GM23338 (cell line): ENCODE results near the gene SIM1. TPM values are rescaled to one million over a fixed set of nuclear protein-coding genes. Genes with fewer than 3 reads are reported as not detected.

ENCODE experiments used
- ATAC-seq: fragments of 200-7000 bp; cut with Tn5 transposase; 3 replicates; pipeline ENCODE4 v1.9.1; 2020
- DNase-seq: peaks from one replicate; pipeline ENCODE4 v3.0.0-alpha.2; 2015; ENCODE audit warnings: low spot score
- H2AFZ ChIP-seq: fragments of 200-600 bp; sonication (generic); 2 replicates; pipeline ENCODE4 v1.8.0; 2016; ENCODE audit warnings: antibody characterized with exemption, mild to moderate bottlenecking, moderate library complexity
- H3F3A ChIP-seq: fragments of 200-600 bp; sonication (generic); replicated peaks from 2 replicates; pipeline ENCODE4 v1.8.0; 2017; ENCODE audit warnings: antibody characterized with exemption, mixed run types, low read depth
- H3K27ac ChIP-seq: fragments of 200-600 bp; sonication (generic); 2 replicates; pipeline ENCODE4 v1.6.1; 2016; ENCODE audit warnings: low read depth
- H3K27me3 ChIP-seq: fragments of 200-600 bp; sonication (generic); 2 replicates; pipeline ENCODE4 v1.8.0; 2016; ENCODE audit warnings: mild to moderate bottlenecking, mixed run types, moderate library complexity; ENCODE audit not compliant: insufficient read depth
- H3K36me3 ChIP-seq: fragments of 200-600 bp; sonication (generic); 2 replicates; pipeline ENCODE4 v1.8.0; 2016; ENCODE audit warnings: mild to moderate bottlenecking; ENCODE audit not compliant: insufficient read depth
- H3K4me1 ChIP-seq: fragments of 200-600 bp; sonication (generic); 2 replicates; pipeline ENCODE4 v1.8.0; 2016; ENCODE audit warnings: mild to moderate bottlenecking, moderate library complexity; ENCODE audit not compliant: insufficient read depth
- H3K4me2 ChIP-seq: fragments of 200-600 bp; sonication (generic); 2 replicates; pipeline ENCODE4 v1.7.1; 2017; ENCODE audit warnings: mixed run types
- H3K4me3 ChIP-seq: fragments of 200-600 bp; sonication (generic); 2 replicates; pipeline ENCODE4 v1.6.1; 2016; ENCODE audit warnings: mixed run types
- H3K79me2 ChIP-seq: fragments of 200-600 bp; sonication (generic); replicated peaks from 2 replicates; pipeline ENCODE4 v1.8.0; 2017; ENCODE audit warnings: mild to moderate bottlenecking; ENCODE audit not compliant: insufficient read depth
- H3K9me2 ChIP-seq: fragments of 200-600 bp; sonication (generic); 2 replicates; pipeline ENCODE4 v1.8.0; 2017; ENCODE audit not compliant: insufficient read depth
- H4K20me1 ChIP-seq: fragments of 200-600 bp; sonication (generic); replicated peaks from 2 replicates; pipeline ENCODE4 v1.8.0; 2017; ENCODE audit warnings: mild to moderate bottlenecking; ENCODE audit not compliant: insufficient read depth
- H3K27ac Mint-ChIP-seq: 2 replicates; pipeline ENCODE4 v1.8.0; 2020; ENCODE audit warnings: inconsistent platforms, mild to moderate bottlenecking, moderate library complexity, mixed read lengths
- H3K27me3 Mint-ChIP-seq: 3 replicates; pipeline ENCODE4 v1.8.0; 2022; ENCODE audit warnings: low read depth, mild to moderate bottlenecking, moderate library complexity, mixed read lengths, inconsistent platforms; ENCODE audit not compliant: insufficient read depth, poor library complexity
- H3K36me3 Mint-ChIP-seq: 3 replicates; pipeline ENCODE4 v1.8.0; 2021; ENCODE audit warnings: low read depth, mild to moderate bottlenecking, inconsistent platforms, moderate library complexity, mixed read lengths
- H3K4me1 Mint-ChIP-seq: 3 replicates; pipeline ENCODE4 v1.8.0; 2020; ENCODE audit warnings: mild to moderate bottlenecking, inconsistent platforms, mixed read lengths
- H3K4me3 Mint-ChIP-seq: 3 replicates; pipeline ENCODE4 v1.8.0; 2021; ENCODE audit warnings: moderate library complexity, mild to moderate bottlenecking, inconsistent platforms, mixed read lengths
- H3K9me3 Mint-ChIP-seq: 3 replicates; pipeline ENCODE4 v1.8.0; 2020; ENCODE audit warnings: moderate library complexity, mild to moderate bottlenecking, inconsistent platforms, mixed read lengths
- CREB1 ChIP-seq: fragments of 250-450 bp; sonication (Bioruptor Pico); IDR thresholded peaks from 2 replicates; pipeline ENCODE4 v1.5.0; 2020; ENCODE audit warnings: low read depth, mild to moderate bottlenecking, moderate library complexity
- ETS1 ChIP-seq: IDR thresholded peaks from 2 replicates; pipeline ENCODE4 v1.6.1; 2016; ENCODE audit warnings: antibody characterized with exemption
- EZH2 ChIP-seq: fragments of 200-600 bp; sonication (generic); IDR thresholded peaks from one replicate; pipeline ENCODE4 v1.8.0; 2017; ENCODE audit warnings: antibody characterized with exemption, mild to moderate bottlenecking, low read depth; ENCODE audit not compliant: unreplicated experiment
- NANOG ChIP-seq: IDR thresholded peaks from 2 replicates; pipeline ENCODE4 v1.6.1; 2016; ENCODE audit warnings: antibody characterized with exemption, borderline replicate concordance
- STAT1 ChIP-seq: IDR thresholded peaks from one replicate; pipeline ENCODE4 v1.6.1; 2016; ENCODE audit warnings: antibody characterized with exemption; ENCODE audit not compliant: unreplicated experiment
- ZNF114 ChIP-seq: fragments of 250-450 bp; sonication (Bioruptor Pico); IDR thresholded peaks from 2 replicates; pipeline ENCODE4 v1.5.0; 2020; ENCODE audit warnings: mild to moderate bottlenecking, moderate library complexity
- ZNF331 ChIP-seq: fragments of 250-450 bp; sonication (Bioruptor Pico); IDR thresholded peaks from 2 replicates; pipeline ENCODE4 v1.5.0; 2020; ENCODE audit warnings: low read depth, mild to moderate bottlenecking, moderate library complexity
- polyA plus RNA-seq: library from polyadenylated mRNA; unstranded; fragments of >200 nt; fragmentation: Nextera tagmentation; extraction: Ambion mirVana; gene quantifications from 2 replicates; pipeline ENCODE4 v1.2.1, GENCODE V29; 2016
- total RNA-seq: library from RNA; depleted of rRNA; stranded (reverse); fragments of >200 nt; shearing (Covaris generic); gene quantifications from 2 replicates; pipeline ENCODE4 v1.2.3, GENCODE V29; 2014
- TF ChIP-seq, protein P1 (sequence below): fragments of 250-450 bp; sonication (Bioruptor Pico); IDR thresholded peaks from 2 replicates; pipeline ENCODE4 v1.5.0; 2020; ENCODE audit warnings: mild to moderate bottlenecking, moderate library complexity

The SIM1 gene
- total and polyA plus RNA-seq, 2 experiments from 2014 or later = 0.42 to 0.49 TPM

DNA sequence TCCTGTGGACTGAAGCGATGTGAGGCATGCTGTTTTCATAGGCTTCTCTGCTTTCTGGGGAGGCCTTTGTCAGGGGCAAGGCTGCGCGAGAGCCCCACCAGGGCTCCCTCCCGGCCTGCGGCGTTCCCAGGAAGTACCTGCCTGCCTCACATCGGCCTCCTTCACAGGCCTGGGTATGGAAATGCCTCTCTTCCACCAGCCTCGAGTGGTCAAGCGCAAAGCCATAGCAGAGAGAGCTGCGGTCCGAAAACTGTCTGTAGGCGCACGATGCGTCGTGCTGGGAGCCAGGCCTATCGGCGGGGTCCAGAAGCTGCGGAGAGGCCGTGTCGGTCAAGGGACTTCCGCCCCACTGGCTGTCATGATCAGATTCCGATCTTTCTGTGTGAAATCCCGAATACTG is 71.2 kb downstream of the SIM1 start (continued):
- TF ChIP-seq, protein P1, sequence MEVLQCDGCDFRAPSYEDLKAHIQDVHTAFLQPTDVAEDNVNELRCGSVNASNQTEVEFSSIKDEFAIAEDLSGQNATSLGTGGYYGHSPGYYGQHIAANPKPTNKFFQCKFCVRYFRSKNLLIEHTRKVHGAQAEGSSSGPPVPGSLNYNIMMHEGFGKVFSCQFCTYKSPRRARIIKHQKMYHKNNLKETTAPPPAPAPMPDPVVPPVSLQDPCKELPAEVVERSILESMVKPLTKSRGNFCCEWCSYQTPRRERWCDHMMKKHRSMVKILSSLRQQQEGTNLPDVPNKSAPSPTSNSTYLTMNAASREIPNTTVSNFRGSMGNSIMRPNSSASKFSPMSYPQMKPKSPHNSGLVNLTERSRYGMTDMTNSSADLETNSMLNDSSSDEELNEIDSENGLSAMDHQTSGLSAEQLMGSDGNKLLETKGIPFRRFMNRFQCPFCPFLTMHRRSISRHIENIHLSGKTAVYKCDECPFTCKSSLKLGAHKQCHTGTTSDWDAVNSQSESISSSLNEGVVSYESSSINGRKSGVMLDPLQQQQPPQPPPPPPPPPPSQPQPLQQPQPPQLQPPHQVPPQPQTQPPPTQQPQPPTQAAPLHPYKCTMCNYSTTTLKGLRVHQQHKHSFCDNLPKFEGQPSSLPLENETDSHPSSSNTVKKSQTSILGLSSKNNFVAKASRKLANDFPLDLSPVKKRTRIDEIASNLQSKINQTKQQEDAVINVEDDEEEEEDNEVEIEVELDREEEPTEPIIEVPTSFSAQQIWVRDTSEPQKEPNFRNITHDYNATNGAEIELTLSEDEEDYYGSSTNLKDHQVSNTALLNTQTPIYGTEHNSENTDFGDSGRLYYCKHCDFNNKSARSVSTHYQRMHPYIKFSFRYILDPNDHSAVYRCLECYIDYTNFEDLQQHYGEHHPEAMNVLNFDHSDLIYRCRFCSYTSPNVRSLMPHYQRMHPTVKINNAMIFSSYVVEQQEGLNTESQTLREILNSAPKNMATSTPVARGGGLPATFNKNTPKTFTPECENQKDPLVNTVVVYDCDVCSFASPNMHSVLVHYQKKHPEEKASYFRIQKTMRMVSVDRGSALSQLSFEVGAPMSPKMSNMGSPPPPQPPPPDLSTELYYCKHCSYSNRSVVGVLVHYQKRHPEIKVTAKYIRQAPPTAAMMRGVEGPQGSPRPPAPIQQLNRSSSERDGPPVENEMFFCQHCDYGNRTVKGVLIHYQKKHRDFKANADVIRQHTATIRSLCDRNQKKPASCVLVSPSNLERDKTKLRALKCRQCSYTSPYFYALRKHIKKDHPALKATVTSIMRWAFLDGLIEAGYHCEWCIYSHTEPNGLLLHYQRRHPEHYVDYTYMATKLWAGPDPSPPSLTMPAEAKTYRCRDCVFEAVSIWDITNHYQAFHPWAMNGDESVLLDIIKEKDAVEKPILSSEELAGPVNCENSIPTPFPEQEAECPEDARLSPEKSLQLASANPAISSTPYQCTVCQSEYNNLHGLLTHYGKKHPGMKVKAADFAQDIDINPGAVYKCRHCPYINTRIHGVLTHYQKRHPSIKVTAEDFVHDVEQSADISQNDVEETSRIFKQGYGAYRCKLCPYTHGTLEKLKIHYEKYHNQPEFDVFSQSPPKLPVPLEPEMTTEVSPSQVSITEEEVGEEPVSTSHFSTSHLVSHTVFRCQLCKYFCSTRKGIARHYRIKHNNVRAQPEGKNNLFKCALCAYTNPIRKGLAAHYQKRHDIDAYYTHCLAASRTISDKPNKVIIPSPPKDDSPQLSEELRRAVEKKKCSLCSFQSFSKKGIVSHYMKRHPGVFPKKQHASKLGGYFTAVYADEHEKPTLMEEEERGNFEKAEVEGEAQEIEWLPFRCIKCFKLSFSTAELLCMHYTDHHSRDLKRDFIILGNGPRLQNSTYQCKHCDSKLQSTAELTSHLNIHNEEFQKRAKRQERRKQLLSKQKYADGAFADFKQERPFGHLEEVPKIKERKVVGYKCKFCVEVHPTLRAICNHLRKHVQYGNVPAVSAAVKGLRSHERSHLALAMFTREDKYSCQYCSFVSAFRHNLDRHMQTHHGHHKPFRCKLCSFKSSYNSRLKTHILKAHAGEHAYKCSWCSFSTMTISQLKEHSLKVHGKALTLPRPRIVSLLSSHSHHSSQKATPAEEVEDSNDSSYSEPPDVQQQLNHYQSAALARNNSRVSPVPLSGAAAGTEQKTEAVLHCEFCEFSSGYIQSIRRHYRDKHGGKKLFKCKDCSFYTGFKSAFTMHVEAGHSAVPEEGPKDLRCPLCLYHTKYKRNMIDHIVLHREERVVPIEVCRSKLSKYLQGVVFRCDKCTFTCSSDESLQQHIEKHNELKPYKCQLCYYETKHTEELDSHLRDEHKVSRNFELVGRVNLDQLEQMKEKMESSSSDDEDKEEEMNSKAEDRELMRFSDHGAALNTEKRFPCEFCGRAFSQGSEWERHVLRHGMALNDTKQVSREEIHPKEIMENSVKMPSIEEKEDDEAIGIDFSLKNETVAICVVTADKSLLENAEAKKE (CRISPR knock-in tag) = no peak
- TF ChIP-seq CREB1 (CRISPR knock-in tag) = no peak

DNA sequence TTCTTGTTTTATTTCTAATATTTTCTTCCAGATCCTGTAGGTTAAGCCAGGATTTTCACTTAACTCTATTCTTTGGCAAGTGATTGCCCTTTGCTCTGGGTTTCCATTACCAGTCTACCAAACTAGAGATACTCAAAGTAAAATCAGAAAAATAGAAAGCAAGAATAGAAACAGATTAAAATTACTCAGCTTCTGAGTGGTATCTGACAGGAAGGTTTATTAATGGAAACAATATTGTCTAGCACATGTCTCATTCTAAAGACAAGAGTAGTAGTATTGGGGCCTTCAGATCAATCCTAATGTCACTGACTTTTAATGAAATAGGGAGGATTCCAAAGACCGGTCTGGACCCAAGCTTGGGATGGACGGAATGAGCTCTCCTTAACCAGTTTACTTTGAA is 72.3 kb downstream of the SIM1 start:
- H4K20me1 ChIP-seq = no peaks in the 10 kb centered on the region
- no peaks in the 10 kb centered on the region for H3K27me3 ChIP-seq
- no peaks in the 10 kb centered on the region for H3K9me3 Mint-ChIP-seq
- no peaks in the 10 kb centered on the region for H3K36me3 ChIP-seq
- H3K79me2 ChIP-seq = no peaks in the 10 kb centered on the region
- no peaks in the 10 kb centered on the region for H3K9me2 ChIP-seq
- no peak overlapping the region for H3K4me3 ChIP-seq
- H3K27ac ChIP-seq = no peak overlapping the region
- H3K4me1 Mint-ChIP-seq = no peaks in the 10 kb centered on the region
- H3K4me2 ChIP-seq = no peak overlapping the region
- DNase-seq = no peak
- H3K27ac Mint-ChIP-seq = no peak overlapping the region
- H3K27me3 Mint-ChIP-seq = no peaks in the 10 kb centered on the region
- no peaks in the 10 kb centered on the region for H3K4me1 ChIP-seq
- no peaks in the 10 kb centered on the region for H3F3A ChIP-seq
- no peak for ATAC-seq
- H2AFZ ChIP-seq = no peak overlapping the region
- H3K36me3 Mint-ChIP-seq = no peaks in the 10 kb centered on the region
- no peak overlapping the region for H3K4me3 Mint-ChIP-seq
- TF ChIP-seq EZH2 (no peak), STAT1 (no peak), ZNF114 (CRISPR knock-in tag) (no peak), ETS1 (no peak), NANOG (no peak), ZNF331 (CRISPR knock-in tag) (no peak)
- TF ChIP-seq, protein P1 (CRISPR knock-in tag) = no peak
